Adrenal gland (tissue), 5 donors: ENCODE data around the gene NR6A1.

Experiments used
- CTCF ChIP-seq, 6 experiments: fragments of 450-650 bp in 4 of 6; fragments of 200-600 bp in 2 of 6; sonication (generic) in 1 of 6; IDR thresholded peaks; 1 replicate in 5 of 6; 2 replicates in 1 of 6; pipeline versions ENCODE4 v1.5.1 to v1.8.0; 2016 to 2021; ENCODE audit warnings: antibody characterized with exemption in 6 of 6, mild to moderate bottlenecking in 2 of 6, moderate library complexity in 1 of 6
- POLR2A ChIP-seq, 2 donors: fragments of 450-650 bp; IDR thresholded peaks; one replicate each; pipeline ENCODE4 v1.6.1; 2017; ENCODE audit warnings: antibody characterized with exemption in 2 of 2, mild to moderate bottlenecking in 2 of 2, moderate library complexity in 1 of 2
- donor health status: DM: no; HTN: no; CAD: no.

DNA sequence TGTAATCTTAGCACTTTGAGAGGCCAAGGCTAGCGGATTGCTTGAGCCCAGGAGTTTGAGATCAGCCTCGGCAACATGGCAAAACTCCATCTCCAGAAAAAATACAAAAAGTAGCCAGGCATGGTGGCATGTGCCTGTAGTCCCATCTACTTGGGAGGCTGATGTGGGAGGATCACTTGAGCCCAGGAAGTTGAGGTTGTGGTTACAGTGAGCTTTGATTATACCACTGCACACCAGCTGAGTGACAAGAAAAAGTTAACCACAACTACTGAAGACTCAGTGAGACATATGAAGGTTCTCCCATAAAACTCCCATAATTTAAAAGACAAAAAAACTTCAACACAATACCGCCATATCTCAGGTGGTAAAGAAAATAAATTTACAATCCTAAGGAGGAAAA, 98.0 kb downstream of the NR6A1 start:
- no peak for TF ChIP-seq CTCF (IDR thresholded peaks at IDR 0.05)
- no peak for TF ChIP-seq POLR2A (IDR thresholded peaks at IDR 0.05)
